WTC11 (cell line): ENCODE measurements around the gene SLC7A5. TPM values are rescaled to one million over a fixed set of nuclear protein-coding genes. Genes with fewer than 3 reads are reported as not detected.
"Not testable (repeated sequence)": the region's sequence is repeated elsewhere in the genome, so short reads cannot be mapped to it uniquely, and the experiment has no call there.

Experiments used
- ATAC-seq: fragments of 200-7000 bp; cut with Tn5 transposase; 2 replicates; pipeline ENCODE4 v1.10.0; 2021; ENCODE audit warnings: mild to moderate bottlenecking, moderate library complexity
- Bru-seq: library from RNA; stranded (reverse); fragments of 400-500 nt; gene quantifications from one replicate; lab custom pipeline; 2021; lab: Mats Ljungman, UMichigan
- CTCF ChIA-PET: fragments of 300-600 bp; sonication (Branson Sonifier 250); formaldehyde crosslinking; loops from one replicate; lab custom pipeline; 2021; ENCODE audit warnings: antibody characterized with exemption; lab: Charles Lee
- POLR2A ChIA-PET: fragments of 350-600 bp; sonication (Branson Sonifier 250); formaldehyde crosslinking; loops from one replicate; lab custom pipeline; 2021; ENCODE audit warnings: antibody characterized with exemption; lab: Charles Lee
- DNase-seq: peaks from one replicate; pipeline ENCODE4 v3.0.0; 2021; ENCODE audit warnings: low spot score
- H3K27ac Mint-ChIP-seq: 2 replicates; pipeline ENCODE4 v1.8.0; 2021; ENCODE audit warnings: mixed read lengths
- H3K27me3 Mint-ChIP-seq: 2 replicates; pipeline ENCODE4 v1.8.0; 2021; ENCODE audit warnings: low read depth, mild to moderate bottlenecking, moderate library complexity, mixed read lengths
- H3K36me3 Mint-ChIP-seq: 2 replicates; pipeline ENCODE4 v1.8.0; 2021; ENCODE audit warnings: mixed read lengths
- H3K4me1 Mint-ChIP-seq: 2 replicates; pipeline ENCODE4 v1.8.0; 2022; ENCODE audit warnings: mixed read lengths
- H3K4me3 Mint-ChIP-seq: 2 replicates; pipeline ENCODE4 v1.8.0; 2021; ENCODE audit warnings: mild to moderate bottlenecking, moderate library complexity, mixed read lengths
- H3K9me3 Mint-ChIP-seq: 2 replicates; pipeline ENCODE4 v1.8.0; 2021; ENCODE audit warnings: mixed read lengths
- ESRRA ChIP-seq: sonication (generic); formaldehyde crosslinking; IDR thresholded peaks from 2 replicates; pipeline ENCODE4 v1.8.1; 2022; ENCODE audit warnings: mild to moderate bottlenecking, missing genetic modification reagents, borderline replicate concordance
- ETV6 ChIP-seq: sonication (generic); formaldehyde crosslinking; IDR thresholded peaks from 2 replicates; pipeline ENCODE4 v1.8.1; 2022; ENCODE audit warnings: mild to moderate bottlenecking, missing genetic modification reagents
- FOXK1 ChIP-seq: sonication (generic); formaldehyde crosslinking; IDR thresholded peaks from 2 replicates; pipeline ENCODE4 v1.8.0; 2022; ENCODE audit warnings: mild to moderate bottlenecking, moderate library complexity, missing genetic modification reagents
- GABPB1 ChIP-seq: sonication (generic); formaldehyde crosslinking; IDR thresholded peaks from 2 replicates; pipeline ENCODE4 v1.8.1; 2023; ENCODE audit warnings: mild to moderate bottlenecking, missing genetic modification reagents
- HMGXB4 ChIP-seq: sonication (generic); formaldehyde crosslinking; IDR thresholded peaks from 2 replicates; pipeline ENCODE4 v1.8.1; 2023; ENCODE audit warnings: mild to moderate bottlenecking, moderate library complexity, missing genetic modification reagents
- IRF1 ChIP-seq: sonication (generic); formaldehyde crosslinking; IDR thresholded peaks from 2 replicates; pipeline ENCODE4 v1.8.0; 2023; ENCODE audit warnings: missing genetic modification reagents
- JUN ChIP-seq: sonication (generic); formaldehyde crosslinking; IDR thresholded peaks from 2 replicates; pipeline ENCODE4 v1.8.0; 2023; ENCODE audit warnings: mild to moderate bottlenecking, missing genetic modification reagents
- MYBL2 ChIP-seq: sonication (generic); formaldehyde crosslinking; IDR thresholded peaks from 2 replicates; pipeline ENCODE4 v1.8.1; 2023; ENCODE audit warnings: mild to moderate bottlenecking, moderate library complexity, missing genetic modification reagents
- NFE2L1 ChIP-seq: sonication (generic); formaldehyde crosslinking; IDR thresholded peaks from 2 replicates; pipeline ENCODE4 v1.8.1; 2023; ENCODE audit warnings: missing genetic modification reagents
- NR3C1 ChIP-seq: sonication (generic); formaldehyde crosslinking; conservative IDR thresholded peaks from 2 replicates; pipeline ENCODE4 v1.8.1; 2023; ENCODE audit warnings: low read depth, mild to moderate bottlenecking, missing genetic modification reagents
- PREB ChIP-seq: sonication (generic); formaldehyde crosslinking; IDR thresholded peaks from 2 replicates; pipeline ENCODE4 v1.8.1; 2022; ENCODE audit warnings: mild to moderate bottlenecking, missing genetic modification reagents, moderate library complexity, borderline replicate concordance
- SMAD3 ChIP-seq: sonication (generic); formaldehyde crosslinking; IDR thresholded peaks from 2 replicates; pipeline ENCODE4 v1.8.0; 2022; ENCODE audit warnings: missing genetic modification reagents, mild to moderate bottlenecking, borderline replicate concordance
- TP53 ChIP-seq: sonication (generic); formaldehyde crosslinking; IDR thresholded peaks from 2 replicates; pipeline ENCODE4 v1.8.1; 2023; ENCODE audit warnings: mild to moderate bottlenecking, missing genetic modification reagents
- USF1 ChIP-seq: sonication (generic); formaldehyde crosslinking; IDR thresholded peaks from 2 replicates; pipeline ENCODE4 v1.8.0; 2022; ENCODE audit warnings: mild to moderate bottlenecking, missing genetic modification reagents
- USF2 ChIP-seq: sonication (generic); formaldehyde crosslinking; IDR thresholded peaks from 2 replicates; pipeline ENCODE4 v1.8.1; 2023; ENCODE audit warnings: mild to moderate bottlenecking, missing genetic modification reagents, moderate library complexity
- ZBTB21 ChIP-seq: sonication (generic); formaldehyde crosslinking; IDR thresholded peaks from 2 replicates; pipeline ENCODE4 v1.8.1; 2023; ENCODE audit warnings: mild to moderate bottlenecking, missing genetic modification reagents, borderline replicate concordance
- ZNF232 ChIP-seq: sonication (generic); formaldehyde crosslinking; IDR thresholded peaks from 2 replicates; pipeline ENCODE4 v1.8.0; 2022; ENCODE audit warnings: mild to moderate bottlenecking, missing genetic modification reagents
- ZNF263 ChIP-seq: sonication (generic); formaldehyde crosslinking; IDR thresholded peaks from 2 replicates; pipeline ENCODE4 v1.8.1; 2022; ENCODE audit warnings: low read depth, mild to moderate bottlenecking, moderate library complexity, missing genetic modification reagents
- ZNF281 ChIP-seq: sonication (generic); formaldehyde crosslinking; IDR thresholded peaks from 2 replicates; pipeline ENCODE4 v1.8.0; 2023; ENCODE audit warnings: mild to moderate bottlenecking, missing genetic modification reagents
- long read RNA-seq, 3 experiments: library from RNA in 1 of 3; library from capped mRNA in 1 of 3; library from polyadenylated mRNA in 1 of 3; unstranded in 2 of 3; stranded (forward) in 1 of 3; transcript quantifications; one replicate each; pipeline ENCODE4 v2.0.0, GENCODE V29; 2021
- total RNA-seq: library from RNA; stranded (reverse); gene quantifications from 3 replicates; pipeline ENCODE4 v1.2.3, GENCODE V29; 2021
- TF ChIP-seq, protein P1 (sequence below): sonication (generic); formaldehyde crosslinking; IDR thresholded peaks from 2 replicates; pipeline ENCODE4 v1.8.1; 2022; ENCODE audit warnings: mild to moderate bottlenecking, moderate library complexity, missing genetic modification reagents
- TF ChIP-seq, protein P2 (sequence below): sonication (generic); formaldehyde crosslinking; IDR thresholded peaks from 2 replicates; pipeline ENCODE4 v1.8.0; 2022; ENCODE audit warnings: mild to moderate bottlenecking, missing genetic modification reagents

The SLC7A5 gene
- total RNA-seq, result 105 to 197 TPM (median 107 TPM) in 3 replicates
- percentile 62 among the genes with signal in this experiment for Bru-seq, nascent RNA
- long read RNA-seq, experiment 1, full-length matches to known transcripts, result 1,236 of 1,507 reads
- long read RNA-seq, experiment 1, partial matches to known transcripts, result 67 of 1,507 reads
- long read RNA-seq, experiment 1, other reads (novel, unspliced or antisense), result 204 of 1,507 reads
- long read RNA-seq, experiment 2, full-length matches to known transcripts, result 52 of 155 reads
- long read RNA-seq, experiment 2, partial matches to known transcripts, result 18 of 155 reads
- long read RNA-seq, experiment 2, other reads (novel, unspliced or antisense), result 85 of 155 reads
- long read RNA-seq, experiment 3, partial matches to known transcripts, result 6 of 6 reads
- long read RNA-seq, experiment 3, other reads (novel, unspliced or antisense), result 0 of 6 reads

- ATAC-seq, result peak; percentile 57
- Mint-ChIP-seq H3K27ac (peak within 1 kb of the TSS; percentile 53; the same call in 1 of the 2 replicates), H3K36me3 (peaks cover 16% of the 10 kb centered on the region), H3K4me3 (peak within 1 kb of the TSS; percentile 87), H3K4me1 (peaks cover 72% of the 10 kb centered on the region), H3K27me3 (peaks cover 66% of the 10 kb centered on the region)
- peak; percentile 90 for DNase-seq
- ChIA-PET CTCF (interaction anchor here (2.8 to 13.1 kb wide), 3 partner anchors 19 to 92 kb away, joined by 40 to 234 read pairs (median 192); no protein-coding TSS in a partner anchor), POLR2A (interaction anchor here (0.5 to 3.7 kb wide), 6 partner anchors 13 to 386 kb away, joined by 3 to 45 read pairs (median 8); partner anchors contain the start of gene KLHDC4)
- H3K9me3 Mint-ChIP-seq, result not testable (repeated sequence)
- TF ChIP-seq FOXK1 (CRISPR knock-in tag) (peak; percentile 67; the same call in 1 of the 2 replicates), NR3C1 (CRISPR knock-in tag) (peak; percentile 86; the same call in 1 of the 2 replicates), JUN (CRISPR knock-in tag) (0 out of 2 replicates have a peak, but pooled peaks have one; percentile 32), ZNF281 (CRISPR knock-in tag) (0 out of 2 replicates have a peak, but pooled peaks have one; percentile 73), GABPB1 (CRISPR knock-in tag) (peak; percentile 75), TP53 (CRISPR knock-in tag) (peak; percentile 76; the same call in 1 of the 2 replicates), ESRRA (CRISPR knock-in tag) (0 out of 2 replicates have a peak, but pooled peaks have one; percentile 54), NFE2L1 (CRISPR knock-in tag) (peak; percentile 86; the same call in 1 of the 2 replicates), ZNF232 (CRISPR knock-in tag) (peak; percentile 52; the same call in 1 of the 2 replicates), MYBL2 (peak; percentile 88), PREB (CRISPR knock-in tag) (0 out of 2 replicates have a peak, but pooled peaks have one; percentile 40), IRF1 (CRISPR knock-in tag) (peak; percentile 51; the same call in 1 of the 2 replicates), ZBTB21 (CRISPR knock-in tag) (0 out of 2 replicates have a peak, but pooled peaks have one; percentile 50), SMAD3 (CRISPR knock-in tag) (peak; percentile 59; the same call in 1 of the 2 replicates), ZNF263 (CRISPR knock-in tag) (0 out of 2 replicates have a peak, but pooled peaks have one; percentile 62), ETV6 (CRISPR knock-in tag) (peak; percentile 92), HMGXB4 (CRISPR knock-in tag) (0 out of 2 replicates have a peak, but pooled peaks have one; percentile 13), USF1 (CRISPR knock-in tag) (peak; percentile 68; the same call in 1 of the 2 replicates), USF2 (CRISPR knock-in tag) (peak; percentile 65)
- TF ChIP-seq, protein P1, sequence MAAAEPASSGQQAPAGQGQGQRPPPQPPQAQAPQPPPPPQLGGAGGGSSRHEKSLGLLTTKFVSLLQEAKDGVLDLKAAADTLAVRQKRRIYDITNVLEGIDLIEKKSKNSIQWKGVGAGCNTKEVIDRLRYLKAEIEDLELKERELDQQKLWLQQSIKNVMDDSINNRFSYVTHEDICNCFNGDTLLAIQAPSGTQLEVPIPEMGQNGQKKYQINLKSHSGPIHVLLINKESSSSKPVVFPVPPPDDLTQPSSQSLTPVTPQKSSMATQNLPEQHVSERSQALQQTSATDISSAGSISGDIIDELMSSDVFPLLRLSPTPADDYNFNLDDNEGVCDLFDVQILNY (CRISPR knock-in tag), result peak; percentile 62
- TF ChIP-seq, protein P2, sequence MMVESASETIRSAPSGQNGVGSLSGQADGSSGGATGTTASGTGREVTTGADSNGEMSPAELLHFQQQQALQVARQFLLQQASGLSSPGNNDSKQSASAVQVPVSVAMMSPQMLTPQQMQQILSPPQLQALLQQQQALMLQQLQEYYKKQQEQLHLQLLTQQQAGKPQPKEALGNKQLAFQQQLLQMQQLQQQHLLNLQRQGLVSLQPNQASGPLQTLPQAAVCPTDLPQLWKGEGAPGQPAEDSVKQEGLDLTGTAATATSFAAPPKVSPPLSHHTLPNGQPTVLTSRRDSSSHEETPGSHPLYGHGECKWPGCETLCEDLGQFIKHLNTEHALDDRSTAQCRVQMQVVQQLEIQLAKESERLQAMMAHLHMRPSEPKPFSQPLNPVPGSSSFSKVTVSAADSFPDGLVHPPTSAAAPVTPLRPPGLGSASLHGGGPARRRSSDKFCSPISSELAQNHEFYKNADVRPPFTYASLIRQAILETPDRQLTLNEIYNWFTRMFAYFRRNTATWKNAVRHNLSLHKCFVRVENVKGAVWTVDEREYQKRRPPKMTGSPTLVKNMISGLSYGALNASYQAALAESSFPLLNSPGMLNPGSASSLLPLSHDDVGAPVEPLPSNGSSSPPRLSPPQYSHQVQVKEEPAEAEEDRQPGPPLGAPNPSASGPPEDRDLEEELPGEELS (CRISPR knock-in tag), result peak; percentile 80
Observed at GRCh38 chr16:87869061-87869878, at the start of gene SLC7A5. Gene SLC7A5 (minus strand): TSS chr16:87869507. CDS start chr16:87869422, 85 bp downstream.
